WTC11 (cell line): ENCODE data around the gene CCL8. TPM values are rescaled to one million over a fixed set of nuclear protein-coding genes. Genes with fewer than 3 reads are reported as not detected.

Experiments used
- ATAC-seq: fragments of 200-7000 bp; cut with Tn5 transposase; 2 replicates; pipeline ENCODE4 v1.10.0; 2021; ENCODE audit warnings: mild to moderate bottlenecking, moderate library complexity
- CTCF ChIA-PET: fragments of 300-600 bp; sonication (Branson Sonifier 250); formaldehyde crosslinking; loops from one replicate; lab custom pipeline; 2021; ENCODE audit warnings: antibody characterized with exemption; lab: Charles Lee
- POLR2A ChIA-PET: fragments of 350-600 bp; sonication (Branson Sonifier 250); formaldehyde crosslinking; loops from one replicate; lab custom pipeline; 2021; ENCODE audit warnings: antibody characterized with exemption; lab: Charles Lee
- DNase-seq: peaks from one replicate; pipeline ENCODE4 v3.0.0; 2021; ENCODE audit warnings: low spot score
- H3K27ac Mint-ChIP-seq: 2 replicates; pipeline ENCODE4 v1.8.0; 2021; ENCODE audit warnings: mixed read lengths
- H3K27me3 Mint-ChIP-seq: 2 replicates; pipeline ENCODE4 v1.8.0; 2021; ENCODE audit warnings: low read depth, mild to moderate bottlenecking, moderate library complexity, mixed read lengths
- H3K36me3 Mint-ChIP-seq: 2 replicates; pipeline ENCODE4 v1.8.0; 2021; ENCODE audit warnings: mixed read lengths
- H3K4me1 Mint-ChIP-seq: 2 replicates; pipeline ENCODE4 v1.8.0; 2022; ENCODE audit warnings: mixed read lengths
- H3K4me3 Mint-ChIP-seq: 2 replicates; pipeline ENCODE4 v1.8.0; 2021; ENCODE audit warnings: mild to moderate bottlenecking, moderate library complexity, mixed read lengths
- H3K9me3 Mint-ChIP-seq: 2 replicates; pipeline ENCODE4 v1.8.0; 2021; ENCODE audit warnings: mixed read lengths
- ATF1 ChIP-seq: sonication (generic); formaldehyde crosslinking; IDR thresholded peaks from 2 replicates; pipeline ENCODE4 v1.8.1; 2023; ENCODE audit warnings: mild to moderate bottlenecking, moderate library complexity, missing genetic modification reagents
- ELF4 ChIP-seq: sonication (generic); formaldehyde crosslinking; IDR thresholded peaks from 2 replicates; pipeline ENCODE4 v1.8.1; 2022; ENCODE audit warnings: low read depth, mild to moderate bottlenecking, moderate library complexity, missing genetic modification reagents
- FOXJ3 ChIP-seq: sonication (generic); formaldehyde crosslinking; IDR thresholded peaks from 2 replicates; pipeline ENCODE4 v1.9.0; 2021; ENCODE audit warnings: missing genetic modification reagents, mild to moderate bottlenecking, borderline replicate concordance
- MAX ChIP-seq: sonication (generic); formaldehyde crosslinking; IDR thresholded peaks from 2 replicates; pipeline ENCODE4 v1.8.0; 2022; ENCODE audit warnings: mild to moderate bottlenecking, missing genetic modification reagents
- MXD4 ChIP-seq: fragments of 250-450 bp; sonication (Bioruptor Pico); IDR thresholded peaks from 2 replicates; pipeline ENCODE4 v1.8.0; 2021; ENCODE audit warnings: mild to moderate bottlenecking, moderate library complexity, borderline replicate concordance
- NFATC4 ChIP-seq: fragments of 250-450 bp; sonication (Bioruptor Pico); IDR thresholded peaks from 2 replicates; pipeline ENCODE4 v1.9.0; 2021; ENCODE audit warnings: mild to moderate bottlenecking
- PRDM15 ChIP-seq: sonication (generic); formaldehyde crosslinking; IDR thresholded peaks from 2 replicates; pipeline ENCODE4 v1.8.0; 2022; ENCODE audit warnings: missing genetic modification reagents
- RELA ChIP-seq: sonication (generic); formaldehyde crosslinking; IDR thresholded peaks from 2 replicates; pipeline ENCODE4 v1.8.1; 2022; ENCODE audit warnings: missing genetic modification reagents, mild to moderate bottlenecking, borderline replicate concordance
- STAT6 ChIP-seq: sonication (generic); formaldehyde crosslinking; conservative IDR thresholded peaks from 2 replicates; pipeline ENCODE4 v1.8.1; 2023; ENCODE audit warnings: mild to moderate bottlenecking, low read depth, missing genetic modification reagents, moderate library complexity
- TEAD4 ChIP-seq: sonication (generic); formaldehyde crosslinking; IDR thresholded peaks from 2 replicates; pipeline ENCODE4 v1.8.0; 2022; ENCODE audit warnings: mild to moderate bottlenecking, missing genetic modification reagents
- ZNF232 ChIP-seq: sonication (generic); formaldehyde crosslinking; IDR thresholded peaks from 2 replicates; pipeline ENCODE4 v1.8.0; 2022; ENCODE audit warnings: mild to moderate bottlenecking, missing genetic modification reagents
- ZNF317 ChIP-seq: sonication (generic); formaldehyde crosslinking; IDR thresholded peaks from 2 replicates; pipeline ENCODE4 v1.8.1; 2023; ENCODE audit warnings: low read depth, mild to moderate bottlenecking, moderate library complexity, missing genetic modification reagents, borderline replicate concordance
- ZNF396 ChIP-seq: fragments of 250-450 bp; sonication (Bioruptor Pico); IDR thresholded peaks from 2 replicates; pipeline ENCODE4 v1.8.0; 2021; ENCODE audit warnings: mild to moderate bottlenecking, moderate library complexity, borderline replicate concordance
- ZNF416 ChIP-seq: fragments of 250-450 bp; sonication (Bioruptor Pico); IDR thresholded peaks from 2 replicates; pipeline ENCODE4 v1.9.0; 2021; ENCODE audit warnings: mild to moderate bottlenecking, inconsistent platforms
- total RNA-seq: library from RNA; stranded (reverse); gene quantifications from 3 replicates; pipeline ENCODE4 v1.2.3, GENCODE V29; 2021
- TF ChIP-seq, protein P1 (sequence below): fragments of 250-450 bp; sonication (Bioruptor Pico); IDR thresholded peaks from 2 replicates; pipeline ENCODE4 v1.9.0; 2021; ENCODE audit warnings: mild to moderate bottlenecking
- TF ChIP-seq, protein P2 (sequence below): sonication (generic); formaldehyde crosslinking; IDR thresholded peaks from 2 replicates; pipeline ENCODE4 v1.8.0; 2023; ENCODE audit warnings: mild to moderate bottlenecking, missing genetic modification reagents
- TF ChIP-seq, protein P3 (sequence below): fragments of 250-450 bp; sonication (Bioruptor Pico); IDR thresholded peaks from 2 replicates; pipeline ENCODE4 v1.8.0; 2021; ENCODE audit warnings: mild to moderate bottlenecking

Gene CCL8
- total RNA-seq, 1 experiment from 2014 or later = not detected

GRCh38 chr17:34299956-34300577 is 19.2 kb upstream of the CCL8 start (continued):
- TF ChIP-seq ZNF416 (CRISPR knock-in tag) (no peak), FOXJ3 (no peak), NFATC4 (CRISPR knock-in tag) (no peak), TEAD4 (CRISPR knock-in tag) (no peak)
- TF ChIP-seq, protein P1, sequence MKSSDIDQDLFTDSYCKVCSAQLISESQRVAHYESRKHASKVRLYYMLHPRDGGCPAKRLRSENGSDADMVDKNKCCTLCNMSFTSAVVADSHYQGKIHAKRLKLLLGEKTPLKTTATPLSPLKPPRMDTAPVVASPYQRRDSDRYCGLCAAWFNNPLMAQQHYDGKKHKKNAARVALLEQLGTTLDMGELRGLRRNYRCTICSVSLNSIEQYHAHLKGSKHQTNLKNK (CRISPR knock-in tag) = no peak
- TF ChIP-seq, protein P2, sequence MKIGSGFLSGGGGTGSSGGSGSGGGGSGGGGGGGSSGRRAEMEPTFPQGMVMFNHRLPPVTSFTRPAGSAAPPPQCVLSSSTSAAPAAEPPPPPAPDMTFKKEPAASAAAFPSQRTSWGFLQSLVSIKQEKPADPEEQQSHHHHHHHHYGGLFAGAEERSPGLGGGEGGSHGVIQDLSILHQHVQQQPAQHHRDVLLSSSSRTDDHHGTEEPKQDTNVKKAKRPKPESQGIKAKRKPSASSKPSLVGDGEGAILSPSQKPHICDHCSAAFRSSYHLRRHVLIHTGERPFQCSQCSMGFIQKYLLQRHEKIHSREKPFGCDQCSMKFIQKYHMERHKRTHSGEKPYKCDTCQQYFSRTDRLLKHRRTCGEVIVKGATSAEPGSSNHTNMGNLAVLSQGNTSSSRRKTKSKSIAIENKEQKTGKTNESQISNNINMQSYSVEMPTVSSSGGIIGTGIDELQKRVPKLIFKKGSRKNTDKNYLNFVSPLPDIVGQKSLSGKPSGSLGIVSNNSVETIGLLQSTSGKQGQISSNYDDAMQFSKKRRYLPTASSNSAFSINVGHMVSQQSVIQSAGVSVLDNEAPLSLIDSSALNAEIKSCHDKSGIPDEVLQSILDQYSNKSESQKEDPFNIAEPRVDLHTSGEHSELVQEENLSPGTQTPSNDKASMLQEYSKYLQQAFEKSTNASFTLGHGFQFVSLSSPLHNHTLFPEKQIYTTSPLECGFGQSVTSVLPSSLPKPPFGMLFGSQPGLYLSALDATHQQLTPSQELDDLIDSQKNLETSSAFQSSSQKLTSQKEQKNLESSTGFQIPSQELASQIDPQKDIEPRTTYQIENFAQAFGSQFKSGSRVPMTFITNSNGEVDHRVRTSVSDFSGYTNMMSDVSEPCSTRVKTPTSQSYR (CRISPR knock-in tag) = no peak
- TF ChIP-seq, protein P3, sequence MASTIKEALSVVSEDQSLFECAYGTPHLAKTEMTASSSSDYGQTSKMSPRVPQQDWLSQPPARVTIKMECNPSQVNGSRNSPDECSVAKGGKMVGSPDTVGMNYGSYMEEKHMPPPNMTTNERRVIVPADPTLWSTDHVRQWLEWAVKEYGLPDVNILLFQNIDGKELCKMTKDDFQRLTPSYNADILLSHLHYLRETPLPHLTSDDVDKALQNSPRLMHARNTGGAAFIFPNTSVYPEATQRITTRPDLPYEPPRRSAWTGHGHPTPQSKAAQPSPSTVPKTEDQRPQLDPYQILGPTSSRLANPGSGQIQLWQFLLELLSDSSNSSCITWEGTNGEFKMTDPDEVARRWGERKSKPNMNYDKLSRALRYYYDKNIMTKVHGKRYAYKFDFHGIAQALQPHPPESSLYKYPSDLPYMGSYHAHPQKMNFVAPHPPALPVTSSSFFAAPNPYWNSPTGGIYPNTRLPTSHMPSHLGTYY (CRISPR knock-in tag) = no peak

DNA sequence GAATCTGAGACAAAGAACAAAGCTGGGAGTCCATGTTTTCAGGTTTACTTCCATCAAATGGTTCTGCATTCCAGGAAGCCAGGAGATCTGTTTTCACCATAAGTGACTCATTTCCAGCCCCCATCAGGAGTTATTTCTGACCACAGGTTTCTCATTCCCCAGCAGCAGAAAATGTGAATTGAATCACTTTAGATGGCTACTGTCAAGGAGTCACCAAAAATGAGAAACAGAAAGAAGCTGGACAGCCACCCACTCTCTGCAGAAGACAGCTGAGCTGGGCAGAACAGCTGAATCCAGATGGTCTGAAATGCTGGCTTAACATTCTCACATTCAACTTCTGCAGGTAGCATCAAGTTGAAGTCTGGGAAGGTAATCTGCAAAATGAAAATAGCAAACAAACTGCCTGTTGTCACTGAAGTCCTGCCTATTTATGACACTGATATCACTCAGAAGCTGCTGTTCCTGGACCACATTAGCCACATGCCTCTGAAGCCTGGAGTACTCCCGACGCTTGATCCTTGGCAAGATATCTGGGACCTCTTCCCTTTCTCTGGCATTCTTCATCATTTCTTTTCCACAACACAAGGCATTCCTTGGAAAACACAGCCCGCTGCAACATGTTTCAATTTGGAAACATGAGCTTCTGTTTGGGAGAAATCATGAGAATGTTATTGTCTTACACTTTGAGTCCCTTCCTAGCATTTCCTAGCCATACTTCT is 18.4 kb upstream of the CCL8 start:
- Mint-ChIP-seq H3K36me3 (no peaks in the 10 kb centered on the region), H3K27me3 (peaks cover 15% of the 10 kb centered on the region), H3K4me1 (peaks cover 13% of the 10 kb centered on the region), H3K4me3 (no peak overlapping the region), H3K27ac (no peak overlapping the region), H3K9me3 (no peaks in the 10 kb centered on the region)
- DNase-seq (no peak), ATAC-seq (no peak)
- ChIA-PET CTCF (interaction anchor here (0.6 to 12.7 kb wide), 3 partner anchors 55 to 100 kb away, joined by 3 to 166 read pairs (median 8); partner anchors contain the start of gene CCL1), POLR2A (no interaction called here)
- TF ChIP-seq ELF4 (CRISPR knock-in tag) (no peak), STAT6 (CRISPR knock-in tag) (no peak), RELA (CRISPR knock-in tag) (no peak), ATF1 (CRISPR knock-in tag) (no peak), PRDM15 (CRISPR knock-in tag) (no peak), MXD4 (CRISPR knock-in tag) (no peak), ZNF396 (no peak), MAX (CRISPR knock-in tag) (no peak), ZNF317 (CRISPR knock-in tag) (no peak), ZNF232 (CRISPR knock-in tag) (no peak)
- TF ChIP-seq, protein P1 (CRISPR knock-in tag) = no peak
